ENCODE measurements around the gene LRRC36. TPM values are rescaled to one million over a fixed set of nuclear protein-coding genes. Genes with fewer than 3 reads are reported as not detected.

LRRC36 gene
- total and polyA plus RNA-seq, 2 of the 13 experiments (the other 11 are each of a cell fraction or from before 2014, with no cell fraction given): 0.12 to 0.15 TPM

DNA sequence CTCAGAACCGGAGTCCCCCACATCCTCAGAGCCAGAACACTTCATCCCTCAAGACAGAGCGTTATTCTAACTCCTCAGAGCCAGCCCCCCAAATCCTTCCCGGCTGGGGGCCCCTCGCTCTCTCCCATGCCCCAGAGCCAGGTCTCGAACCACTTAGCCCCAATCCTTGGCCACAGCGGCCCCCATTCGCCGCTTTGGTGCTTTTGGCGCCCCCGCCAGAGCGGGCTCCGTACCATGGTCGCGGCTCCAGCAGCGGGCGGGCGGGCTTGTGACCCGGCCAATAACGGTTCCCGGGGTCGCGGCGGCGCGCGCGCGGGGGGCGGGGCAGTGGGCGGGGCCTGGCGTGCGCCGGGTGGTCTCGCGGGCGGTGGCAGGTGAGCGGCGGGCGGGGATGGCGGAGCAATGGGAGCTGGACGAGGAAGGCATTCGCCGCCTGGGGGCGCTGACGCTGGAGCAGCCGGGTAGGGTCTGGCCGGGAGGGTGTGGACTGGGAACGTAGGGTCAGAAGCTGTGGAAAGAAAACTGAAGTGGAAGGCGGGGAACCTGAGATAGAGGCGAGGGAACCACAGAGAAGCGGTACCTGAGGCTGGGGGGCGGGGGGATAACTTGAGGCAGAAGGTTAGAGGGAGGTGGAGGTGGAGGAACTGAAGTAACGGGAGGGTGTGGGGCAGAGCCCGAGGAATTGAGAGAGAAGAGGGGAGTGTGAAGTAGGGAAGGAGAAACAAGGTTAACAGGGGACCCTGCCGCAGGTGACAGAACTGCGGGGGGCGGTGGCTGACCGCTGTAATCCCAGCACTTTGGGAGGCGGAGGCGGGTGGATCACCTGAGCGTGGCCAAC is at the start of gene LRRC36, which contains the start of gene KCTD19 (continued):
- TF ChIP-seq LCORL (IDR thresholded peaks at IDR 0.05) (no peak), LCORL (CRISPR knock-in tag; IDR thresholded peaks at IDR 0.05) (no peak; the same call in 1 of the 2 replicates), ZFP82 (CRISPR knock-in tag; IDR thresholded peaks at IDR 0.05; ENCODE audit: borderline replicate concordance) (no peak; the same call in 1 of the 2 replicates), MTF1 (CRISPR knock-in tag; IDR thresholded peaks at IDR 0.05) (no peak), MEIS2 (CRISPR knock-in tag; IDR thresholded peaks at IDR 0.05) (0 out of 2 replicates have a peak, but pooled peaks have one; percentile 35), GLI4 (CRISPR knock-in tag; IDR thresholded peaks at IDR 0.05; ENCODE audit: borderline replicate concordance) (no peak), MYNN (CRISPR knock-in tag; IDR thresholded peaks at IDR 0.05; ENCODE audit: low read depth) (no peak), ZNF326 (CRISPR knock-in tag; IDR thresholded peaks at IDR 0.05; ENCODE audit: borderline replicate concordance) (no peak), CENPT (CRISPR knock-in tag; IDR thresholded peaks at IDR 0.05; ENCODE audit: low read depth) (no peak), SOX5 (CRISPR knock-in tag; IDR thresholded peaks at IDR 0.05; ENCODE audit: borderline replicate concordance) (no peak), NFE2L2 (IDR thresholded peaks at IDR 0.05; ENCODE audit: low read length) (no peak), ADNP (CRISPR knock-in tag; IDR thresholded peaks at IDR 0.05) (0 out of 2 replicates have a peak, but pooled peaks have one; percentile 76), ZNF569 (CRISPR knock-in tag; IDR thresholded peaks at IDR 0.05; ENCODE audit: borderline replicate concordance) (no peak), REXO4 (CRISPR knock-in tag; IDR thresholded peaks at IDR 0.05; ENCODE audit: borderline replicate concordance) (no peak), SIN3A (IDR thresholded peaks at IDR 0.05; ENCODE audit: borderline replicate concordance, low read depth, low read length) (no peak)
- TF ChIP-seq, protein P1, sequence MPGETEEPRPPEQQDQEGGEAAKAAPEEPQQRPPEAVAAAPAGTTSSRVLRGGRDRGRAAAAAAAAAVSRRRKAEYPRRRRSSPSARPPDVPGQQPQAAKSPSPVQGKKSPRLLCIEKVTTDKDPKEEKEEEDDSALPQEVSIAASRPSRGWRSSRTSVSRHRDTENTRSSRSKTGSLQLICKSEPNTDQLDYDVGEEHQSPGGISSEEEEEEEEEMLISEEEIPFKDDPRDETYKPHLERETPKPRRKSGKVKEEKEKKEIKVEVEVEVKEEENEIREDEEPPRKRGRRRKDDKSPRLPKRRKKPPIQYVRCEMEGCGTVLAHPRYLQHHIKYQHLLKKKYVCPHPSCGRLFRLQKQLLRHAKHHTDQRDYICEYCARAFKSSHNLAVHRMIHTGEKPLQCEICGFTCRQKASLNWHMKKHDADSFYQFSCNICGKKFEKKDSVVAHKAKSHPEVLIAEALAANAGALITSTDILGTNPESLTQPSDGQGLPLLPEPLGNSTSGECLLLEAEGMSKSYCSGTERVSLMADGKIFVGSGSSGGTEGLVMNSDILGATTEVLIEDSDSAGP (CRISPR knock-in tag; IDR thresholded peaks at IDR 0.05; ENCODE audit: borderline replicate concordance): no peak
- TF ChIP-seq, protein P2, sequence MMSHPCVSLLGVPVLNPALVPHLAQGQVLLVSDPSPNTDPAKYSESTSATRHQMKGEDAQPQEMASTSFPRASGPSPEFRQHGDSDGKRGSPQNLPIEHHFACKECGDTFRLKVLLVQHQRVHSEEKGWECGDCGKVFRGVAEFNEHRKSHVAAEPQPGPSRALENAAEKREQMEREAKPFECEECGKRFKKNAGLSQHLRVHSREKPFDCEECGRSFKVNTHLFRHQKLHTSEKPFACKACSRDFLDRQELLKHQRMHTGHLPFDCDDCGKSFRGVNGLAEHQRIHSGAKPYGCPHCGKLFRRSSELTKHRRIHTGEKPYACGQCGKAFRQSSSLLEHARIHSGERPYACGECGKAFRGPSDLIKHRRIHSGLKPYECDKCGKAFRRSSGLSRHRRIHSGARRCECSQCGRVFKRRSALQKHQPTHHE (CRISPR knock-in tag; IDR thresholded peaks at IDR 0.05; ENCODE audit: borderline replicate concordance): peak; percentile 42; the same call in 1 of the 2 replicates
- TF ChIP-seq, protein P3, sequence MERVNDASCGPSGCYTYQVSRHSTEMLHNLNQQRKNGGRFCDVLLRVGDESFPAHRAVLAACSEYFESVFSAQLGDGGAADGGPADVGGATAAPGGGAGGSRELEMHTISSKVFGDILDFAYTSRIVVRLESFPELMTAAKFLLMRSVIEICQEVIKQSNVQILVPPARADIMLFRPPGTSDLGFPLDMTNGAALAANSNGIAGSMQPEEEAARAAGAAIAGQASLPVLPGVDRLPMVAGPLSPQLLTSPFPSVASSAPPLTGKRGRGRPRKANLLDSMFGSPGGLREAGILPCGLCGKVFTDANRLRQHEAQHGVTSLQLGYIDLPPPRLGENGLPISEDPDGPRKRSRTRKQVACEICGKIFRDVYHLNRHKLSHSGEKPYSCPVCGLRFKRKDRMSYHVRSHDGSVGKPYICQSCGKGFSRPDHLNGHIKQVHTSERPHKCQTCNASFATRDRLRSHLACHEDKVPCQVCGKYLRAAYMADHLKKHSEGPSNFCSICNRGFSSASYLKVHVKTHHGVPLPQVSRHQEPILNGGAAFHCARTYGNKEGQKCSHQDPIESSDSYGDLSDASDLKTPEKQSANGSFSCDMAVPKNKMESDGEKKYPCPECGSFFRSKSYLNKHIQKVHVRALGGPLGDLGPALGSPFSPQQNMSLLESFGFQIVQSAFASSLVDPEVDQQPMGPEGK (CRISPR knock-in tag; IDR thresholded peaks at IDR 0.05): peak; percentile 85
- TF ChIP-seq, protein P4, sequence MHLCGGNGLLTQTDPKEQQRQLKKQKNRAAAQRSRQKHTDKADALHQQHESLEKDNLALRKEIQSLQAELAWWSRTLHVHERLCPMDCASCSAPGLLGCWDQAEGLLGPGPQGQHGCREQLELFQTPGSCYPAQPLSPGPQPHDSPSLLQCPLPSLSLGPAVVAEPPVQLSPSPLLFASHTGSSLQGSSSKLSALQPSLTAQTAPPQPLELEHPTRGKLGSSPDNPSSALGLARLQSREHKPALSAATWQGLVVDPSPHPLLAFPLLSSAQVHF (CRISPR knock-in tag; IDR thresholded peaks at IDR 0.05): no peak
- TF ChIP-seq, protein P5, sequence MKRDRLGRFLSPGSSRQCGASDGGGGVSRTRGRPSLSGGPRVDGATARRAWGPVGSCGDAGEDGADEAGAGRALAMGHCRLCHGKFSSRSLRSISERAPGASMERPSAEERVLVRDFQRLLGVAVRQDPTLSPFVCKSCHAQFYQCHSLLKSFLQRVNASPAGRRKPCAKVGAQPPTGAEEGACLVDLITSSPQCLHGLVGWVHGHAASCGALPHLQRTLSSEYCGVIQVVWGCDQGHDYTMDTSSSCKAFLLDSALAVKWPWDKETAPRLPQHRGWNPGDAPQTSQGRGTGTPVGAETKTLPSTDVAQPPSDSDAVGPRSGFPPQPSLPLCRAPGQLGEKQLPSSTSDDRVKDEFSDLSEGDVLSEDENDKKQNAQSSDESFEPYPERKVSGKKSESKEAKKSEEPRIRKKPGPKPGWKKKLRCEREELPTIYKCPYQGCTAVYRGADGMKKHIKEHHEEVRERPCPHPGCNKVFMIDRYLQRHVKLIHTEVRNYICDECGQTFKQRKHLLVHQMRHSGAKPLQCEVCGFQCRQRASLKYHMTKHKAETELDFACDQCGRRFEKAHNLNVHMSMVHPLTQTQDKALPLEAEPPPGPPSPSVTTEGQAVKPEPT (CRISPR knock-in tag; IDR thresholded peaks at IDR 0.05; ENCODE audit: low read depth): peak; percentile 70; the same call in 1 of the 2 replicates
